ENCODE measurements around the gene MYOCOS.
A peak's percentile ranks its signal among the peaks of the same experiment; 100 is the strongest.
"Not testable (repeated sequence)": the region's sequence is repeated elsewhere in the genome, so short reads cannot be mapped to it uniquely, and the experiment has no call there.

Gene MYOCOS

GRCh38 chr1:171627020-171627419, 5.0 kb downstream of the MYOCOS start:
- no peak for DNase-seq

GRCh38 chr1:171628225-171628624, 6.2 kb downstream of the MYOCOS start:
- no peak for DNase-seq

GRCh38 chr1:171635661-171636060, 13.6 kb downstream of the MYOCOS start:
- no peak for DNase-seq

- no peak for DNase-seq
These were observed 14.1 kb downstream of the MYOCOS start for GRCh38 chr1:171636141-171636540.

- DNase-seq: no peak
These were observed 16.0 kb downstream of the MYOCOS start for GRCh38 chr1:171637928-171638576.

- no peak for DNase-seq
These were observed 18.2 kb downstream of the MYOCOS start for GRCh38 chr1:171640225-171640624.

- DNase-seq: no peak
These were observed 19.2 kb downstream of the MYOCOS start for GRCh38 chr1:171641076-171641864.

GRCh38 chr1:171642197-171642596, 20.2 kb downstream of the MYOCOS start:
- no peak for DNase-seq

GRCh38 chr1:171643156-171643555, 21.1 kb downstream of the MYOCOS start:
- no peak for DNase-seq

- peak; percentile 8 for DNase-seq
These were observed 22.9 kb downstream of the MYOCOS start for GRCh38 chr1:171644805-171645483.

- DNase-seq: no peak
These were observed 23.7 kb downstream of the MYOCOS start for GRCh38 chr1:171645553-171646248.

- no peak for DNase-seq
These were observed 24.2 kb downstream of the MYOCOS start for GRCh38 chr1:171646249-171646560.

GRCh38 chr1:171652234-171652822, 30.3 kb downstream of the MYOCOS start, which contains the start of gene MYOC:
TSS of gene MYOC (minus strand) at chr1:171652688. CDS start at chr1:171652611, 77 bp downstream.
- no peak for DNase-seq

GRCh38 chr1:171653796-171654195, 31.8 kb downstream of the MYOCOS start:
- DNase-seq: no peak

GRCh38 chr1:171654201-171654941, 32.3 kb downstream of the MYOCOS start:
- no peak for DNase-seq

GRCh38 chr1:171654942-171655745, 33.1 kb downstream of the MYOCOS start:
- DNase-seq: no peak

- no peak for DNase-seq
These were observed 33.7 kb downstream of the MYOCOS start for GRCh38 chr1:171655746-171656116.

- DNase-seq: not testable (repeated sequence)
These were observed 34.2 kb downstream of the MYOCOS start for GRCh38 chr1:171656206-171656605.

GRCh38 chr1:171661076-171661650, 39.1 kb downstream of the MYOCOS start:
- DNase-seq: no peak

- DNase-seq: no peak
These were observed 41.2 kb downstream of the MYOCOS start for GRCh38 chr1:171663036-171663853.

All from NCI-H1105 treated with DMSO at 0.1 percent for 48 hours (cell line).